Measurements from ENCODE around the gene AMOTL1.
"Not testable (repeated sequence)": the region's sequence is repeated elsewhere in the genome, so short reads cannot be mapped to it uniquely, and the experiment has no call there.

Gene AMOTL1

DNA sequence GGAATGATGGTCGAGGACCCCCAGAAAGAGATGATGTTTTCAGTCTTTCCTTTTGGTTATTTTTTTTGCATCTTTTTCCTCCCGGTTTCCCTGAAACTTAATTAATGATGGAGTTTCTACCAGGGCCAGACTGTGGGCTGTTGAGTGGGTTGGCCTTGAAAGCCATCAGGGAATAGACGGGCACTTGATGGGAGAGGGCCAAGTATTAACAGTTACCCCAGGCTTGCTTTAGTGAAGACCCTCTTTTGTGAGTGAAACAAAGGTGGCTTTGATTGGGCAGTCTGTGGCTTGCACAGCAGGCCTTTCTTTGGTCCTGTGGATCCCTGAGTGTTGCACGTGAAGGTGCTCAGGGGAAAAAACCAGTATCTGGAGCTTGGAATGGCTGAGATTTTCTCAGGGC, 56.9 kb downstream of the AMOTL1 start:
- DNase-seq (ENCODE audit: low spot score) = no peak

DNA sequence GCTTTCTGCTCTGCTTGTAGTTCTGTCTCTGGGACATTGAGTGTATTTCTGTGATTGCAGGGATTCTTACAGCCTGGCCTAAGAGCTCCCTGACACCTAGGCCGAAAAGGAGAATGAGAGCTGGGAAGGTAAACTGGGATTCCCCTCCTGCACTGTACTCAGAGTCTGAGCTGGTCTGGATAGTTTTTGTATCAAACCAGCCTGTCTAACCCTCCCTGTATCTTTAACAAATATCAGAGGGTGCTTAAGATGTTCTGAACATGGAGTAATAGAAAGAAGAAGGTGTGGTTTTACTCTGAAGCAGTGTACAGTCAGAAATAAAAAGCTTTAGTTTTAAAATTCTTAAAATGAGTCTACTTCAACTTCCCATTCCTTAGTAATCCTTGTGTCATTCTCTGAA, 57.3 kb downstream of the AMOTL1 start:
- DNase-seq (ENCODE audit: low spot score) = no peak

DNA sequence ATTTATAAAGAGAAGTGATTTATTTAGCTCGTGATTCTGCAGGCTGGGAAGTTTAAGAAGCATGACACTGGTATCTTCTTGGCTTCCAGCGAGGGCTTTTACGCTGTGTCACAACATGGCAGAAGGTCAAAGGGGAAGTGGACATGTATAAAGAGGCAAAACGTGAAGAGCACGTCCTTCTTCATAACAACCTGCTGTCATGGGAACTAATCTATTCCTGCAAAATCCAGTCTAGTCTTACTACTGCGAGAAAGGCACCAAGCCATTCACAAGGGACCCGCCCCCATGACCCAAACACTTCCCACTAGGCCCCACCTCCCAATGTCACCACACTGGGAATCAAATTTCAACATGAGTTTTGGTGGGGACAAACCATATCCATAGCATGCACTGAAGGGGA, 58.3 kb downstream of the AMOTL1 start:
- no peak for DNase-seq (ENCODE audit: low spot score)

DNA sequence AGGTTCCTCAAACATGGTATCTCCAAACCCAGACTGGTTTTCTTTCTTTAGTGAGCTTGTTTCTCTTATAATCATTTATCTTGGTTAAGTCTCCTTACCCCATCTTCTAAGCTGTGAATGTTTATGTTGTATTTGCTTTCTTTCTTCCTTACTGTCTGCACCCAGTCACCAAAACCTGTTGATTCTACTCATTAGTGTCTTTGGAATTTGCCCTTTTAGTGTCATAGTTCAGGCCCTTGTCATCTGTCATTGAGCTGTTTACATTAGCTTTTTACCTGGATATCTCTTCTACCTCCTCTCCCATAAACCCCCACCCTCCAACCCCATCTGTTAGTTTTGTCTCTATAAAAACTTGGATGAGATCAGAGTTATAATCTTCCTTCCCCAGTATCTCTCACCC, 59.9 kb downstream of the AMOTL1 start:
- DNase-seq (ENCODE audit: low spot score) = no peak

DNA sequence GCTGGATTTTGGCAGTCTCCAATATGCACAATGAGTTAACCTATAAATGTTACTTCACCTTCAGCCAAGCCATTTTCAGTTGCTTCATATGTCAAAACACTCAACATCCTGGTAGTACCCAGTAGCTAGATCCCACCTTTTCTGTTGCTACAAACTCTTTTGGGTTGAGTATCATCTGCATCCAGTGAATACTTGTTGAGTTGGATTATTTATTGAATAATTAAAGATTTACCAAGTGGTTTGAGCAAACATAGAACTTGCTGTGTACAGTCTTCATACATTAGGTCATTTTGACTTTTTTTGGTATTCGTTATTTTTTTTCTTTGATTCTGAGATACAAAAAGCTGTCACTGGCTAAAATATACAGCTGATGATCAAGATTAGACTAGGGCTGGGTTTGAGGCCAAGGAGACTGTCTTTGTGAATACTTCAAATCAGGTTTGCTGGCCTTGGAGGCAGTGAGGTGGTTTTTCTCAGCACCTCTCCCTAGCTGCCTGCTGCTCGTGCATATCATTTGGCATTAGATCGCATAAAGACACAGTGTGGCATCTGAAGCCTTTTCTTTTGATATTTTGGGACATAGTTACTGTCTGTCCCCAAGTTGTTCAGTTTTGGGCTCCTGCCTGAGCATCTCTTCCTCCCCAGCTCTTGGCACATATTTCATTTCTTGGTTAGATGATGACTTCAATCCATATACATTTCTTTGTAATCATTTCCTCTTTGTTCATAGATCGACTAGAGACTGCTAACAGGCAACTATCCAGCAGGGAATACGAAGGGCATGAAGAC, 62.8 kb downstream of the AMOTL1 start:
- no peak for DNase-seq (ENCODE audit: low spot score)

DNA sequence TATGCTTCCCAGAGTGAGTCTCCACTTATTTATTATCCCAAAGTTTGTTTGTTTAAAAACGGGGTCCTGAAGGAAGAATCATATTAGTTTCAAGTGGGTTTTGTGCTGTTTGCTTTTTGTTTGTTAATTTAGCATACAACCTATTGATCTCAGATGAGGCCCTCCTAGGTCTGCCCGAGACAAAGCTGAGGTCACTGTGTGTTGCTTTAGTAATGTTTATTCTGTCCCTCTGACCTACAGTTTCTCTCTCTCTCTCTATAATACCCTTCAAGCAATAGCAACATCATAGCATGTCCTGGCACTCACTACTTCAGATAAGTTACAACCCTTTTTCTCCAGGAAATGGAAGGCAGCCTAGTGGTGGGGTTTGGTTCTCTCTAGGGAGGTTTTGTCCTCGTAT, 63.4 kb downstream of the AMOTL1 start:
- no peak for DNase-seq (ENCODE audit: low spot score)

- no peak for DNase-seq (ENCODE audit: low spot score)
These were observed 64.6 kb downstream of the AMOTL1 start for GRCh38 chr11:94832604-94833235.

DNA sequence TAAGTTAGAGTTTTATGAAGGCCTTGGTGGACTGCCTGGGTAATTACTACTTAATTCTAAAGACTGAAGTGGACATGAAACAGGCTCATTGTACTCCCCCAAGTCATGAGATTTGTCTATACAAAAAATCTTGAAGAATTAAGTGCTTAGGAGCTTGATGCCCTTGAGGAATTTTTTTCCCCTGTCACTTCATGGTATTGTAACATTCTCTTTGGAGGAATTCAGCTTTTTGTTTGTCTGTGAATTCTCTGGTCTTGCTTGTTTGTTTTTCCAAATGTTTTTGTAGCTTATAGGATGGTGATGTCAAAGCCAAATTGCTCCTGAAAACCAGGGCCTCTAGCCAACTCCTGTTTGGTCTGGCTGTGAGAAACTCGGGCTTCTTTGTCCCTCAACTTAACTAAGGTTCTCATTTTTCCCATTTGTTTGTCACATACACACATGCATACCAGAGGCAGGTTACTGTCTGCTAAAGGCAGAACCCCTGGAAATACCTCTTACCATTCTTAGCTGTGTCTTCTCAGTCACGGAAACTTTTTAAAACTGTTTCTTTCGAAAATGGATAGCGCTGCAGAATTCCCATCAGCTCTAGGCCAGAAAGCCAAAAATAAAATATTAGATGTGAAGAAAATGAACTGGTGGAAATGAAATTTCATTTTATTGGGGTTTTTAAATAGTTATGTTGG, 66.9 kb downstream of the AMOTL1 start:
- DNase-seq (ENCODE audit: low spot score) = no peak

GRCh38 chr11:94835594-94835927, 67.4 kb downstream of the AMOTL1 start:
- DNase-seq (ENCODE audit: low spot score) = no peak

- no peak for DNase-seq (ENCODE audit: low spot score)
These were observed 69.2 kb downstream of the AMOTL1 start for GRCh38 chr11:94837317-94837716.

DNA sequence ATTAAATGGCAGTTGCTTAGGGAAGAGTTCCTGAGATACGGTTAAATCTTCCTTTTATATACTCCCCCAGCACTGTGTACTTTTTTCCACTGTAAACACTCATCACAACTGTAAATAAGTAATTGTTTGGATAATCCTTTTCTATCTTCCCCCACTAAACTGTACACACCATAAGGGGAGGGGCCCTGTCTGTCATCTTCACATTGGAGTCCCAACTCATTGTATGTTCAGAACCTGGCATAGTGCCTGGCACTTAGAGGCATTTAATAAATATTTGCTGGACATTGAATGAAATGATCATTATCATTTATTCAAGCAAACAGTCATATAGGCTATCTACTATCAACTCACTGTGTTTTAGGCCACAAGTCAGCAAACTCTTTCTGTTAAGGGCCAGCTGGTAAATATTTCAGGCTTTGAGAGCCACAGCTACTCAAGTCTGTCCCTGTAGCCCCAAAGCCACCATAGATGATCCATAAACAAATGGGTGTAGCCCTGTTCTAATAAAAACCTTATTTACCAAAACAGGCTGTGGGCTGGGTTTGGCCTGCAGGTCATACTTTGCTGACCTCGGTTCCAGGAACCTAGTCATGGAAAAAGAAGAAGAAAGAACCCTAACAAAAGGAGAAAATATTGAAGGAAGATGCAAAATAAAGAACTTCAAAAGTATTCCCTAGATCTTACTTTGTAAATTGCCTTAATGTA, 70.0 kb downstream of the AMOTL1 start:
- no peak for DNase-seq (ENCODE audit: low spot score)

- DNase-seq (ENCODE audit: low spot score) = peak; percentile 13
These were observed 72.1 kb downstream of the AMOTL1 start for GRCh38 chr11:94840209-94840608.

DNA sequence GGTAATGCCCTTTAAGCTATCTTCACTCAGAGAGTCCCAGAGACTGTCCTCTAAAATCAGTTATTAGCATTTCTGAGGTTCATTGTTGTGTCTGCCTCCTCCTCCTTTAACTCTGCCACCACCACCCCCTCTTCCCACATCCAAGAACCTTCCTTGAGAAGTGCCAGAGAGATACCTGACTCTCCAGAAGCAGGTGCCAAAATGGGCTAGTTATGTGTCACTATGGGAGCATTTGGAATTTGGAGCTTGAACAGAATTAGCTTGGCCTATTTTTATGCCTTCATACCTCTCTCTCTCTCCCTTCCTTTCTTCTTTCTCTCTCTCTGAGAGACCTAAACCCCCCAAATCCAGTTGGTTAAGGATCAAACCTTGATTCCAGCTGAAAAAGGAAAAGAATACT, 75.9 kb downstream of the AMOTL1 start:
- no peak for DNase-seq (ENCODE audit: low spot score)

DNA sequence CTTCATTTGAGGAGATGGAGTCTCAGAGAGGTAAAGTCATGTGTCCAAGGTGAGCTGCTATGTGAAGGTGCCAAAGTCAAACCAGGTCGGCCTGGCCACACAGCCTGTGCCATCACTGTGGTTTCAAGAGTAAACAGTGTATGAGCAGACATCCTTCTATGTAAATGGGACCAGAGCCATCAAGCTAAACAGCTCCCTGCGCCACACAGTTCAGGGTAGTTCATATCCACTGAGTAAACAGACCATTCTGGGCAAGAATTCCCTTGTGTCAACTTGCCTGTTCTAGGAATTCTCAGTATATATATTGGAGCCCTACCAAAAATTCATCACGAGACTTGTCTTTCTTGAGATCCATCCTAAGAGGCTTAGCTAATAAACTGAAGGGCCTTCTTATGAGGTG, 77.5 kb downstream of the AMOTL1 start:
- no peak for DNase-seq (ENCODE audit: low spot score)

- DNase-seq (ENCODE audit: low spot score) = peak; percentile 48
These were observed 81.7 kb downstream of the AMOTL1 start for GRCh38 chr11:94849839-94850238.

DNA sequence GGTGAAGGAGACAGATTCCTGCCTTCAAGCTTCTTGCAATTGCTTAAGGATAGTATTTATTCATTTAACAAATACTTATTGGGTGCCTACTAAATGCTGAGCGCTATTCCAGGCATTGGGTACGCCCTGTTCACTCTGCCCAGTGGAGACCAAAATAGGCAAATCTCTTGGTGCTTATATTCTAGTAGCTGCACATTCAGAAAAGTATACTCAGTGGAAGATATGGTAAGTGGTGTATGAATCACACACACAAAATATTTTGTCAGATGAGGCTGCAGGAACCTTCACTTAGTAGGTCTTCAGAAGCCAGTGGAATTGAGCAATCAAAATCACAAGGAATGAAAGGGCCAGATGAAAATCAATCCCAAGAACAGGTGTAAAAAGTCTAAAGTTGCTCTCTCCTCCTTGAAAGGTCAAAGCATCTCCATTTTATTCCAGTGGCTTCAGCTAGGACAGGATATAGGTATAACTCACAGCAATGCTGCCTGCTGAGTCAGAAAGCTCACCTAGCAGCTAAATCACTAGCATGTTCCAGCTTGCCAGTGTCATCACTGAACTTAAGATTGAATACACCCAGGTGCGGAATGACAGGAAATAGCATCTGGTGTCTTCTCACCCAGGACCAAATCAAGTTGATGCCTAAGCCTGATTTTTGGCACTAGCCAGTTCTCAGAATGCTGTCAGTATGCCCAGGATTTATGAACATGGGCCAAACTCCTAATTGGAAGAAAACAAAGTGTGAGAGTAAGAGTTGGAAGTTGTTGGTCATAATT, 83.9 kb downstream of the AMOTL1 start:
- no peak for DNase-seq (ENCODE audit: low spot score)

DNA sequence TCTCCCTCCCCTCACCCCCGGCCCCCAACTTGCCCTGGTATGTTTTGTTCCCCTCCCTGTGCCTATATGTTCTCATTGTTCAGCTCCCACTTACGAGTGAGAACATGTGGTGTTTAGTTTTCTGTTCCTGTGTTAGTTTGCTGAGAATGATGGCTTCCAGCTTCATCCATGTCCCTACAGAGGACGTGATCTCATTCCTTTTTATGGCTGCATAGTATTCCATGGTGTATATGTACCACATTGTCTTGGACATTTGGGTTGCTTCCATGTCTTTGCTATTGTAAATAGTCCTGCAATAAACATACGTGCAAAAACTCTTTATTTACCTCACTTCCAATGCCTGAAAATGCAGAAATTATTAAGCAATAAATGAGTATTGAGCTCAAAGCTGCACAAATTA, 85.1 kb downstream of the AMOTL1 start:
- not testable (repeated sequence) for DNase-seq (ENCODE audit: low spot score)

- DNase-seq (ENCODE audit: low spot score) = no peak
These were observed 85.7 kb downstream of the AMOTL1 start for GRCh38 chr11:94853836-94854235.

DNA sequence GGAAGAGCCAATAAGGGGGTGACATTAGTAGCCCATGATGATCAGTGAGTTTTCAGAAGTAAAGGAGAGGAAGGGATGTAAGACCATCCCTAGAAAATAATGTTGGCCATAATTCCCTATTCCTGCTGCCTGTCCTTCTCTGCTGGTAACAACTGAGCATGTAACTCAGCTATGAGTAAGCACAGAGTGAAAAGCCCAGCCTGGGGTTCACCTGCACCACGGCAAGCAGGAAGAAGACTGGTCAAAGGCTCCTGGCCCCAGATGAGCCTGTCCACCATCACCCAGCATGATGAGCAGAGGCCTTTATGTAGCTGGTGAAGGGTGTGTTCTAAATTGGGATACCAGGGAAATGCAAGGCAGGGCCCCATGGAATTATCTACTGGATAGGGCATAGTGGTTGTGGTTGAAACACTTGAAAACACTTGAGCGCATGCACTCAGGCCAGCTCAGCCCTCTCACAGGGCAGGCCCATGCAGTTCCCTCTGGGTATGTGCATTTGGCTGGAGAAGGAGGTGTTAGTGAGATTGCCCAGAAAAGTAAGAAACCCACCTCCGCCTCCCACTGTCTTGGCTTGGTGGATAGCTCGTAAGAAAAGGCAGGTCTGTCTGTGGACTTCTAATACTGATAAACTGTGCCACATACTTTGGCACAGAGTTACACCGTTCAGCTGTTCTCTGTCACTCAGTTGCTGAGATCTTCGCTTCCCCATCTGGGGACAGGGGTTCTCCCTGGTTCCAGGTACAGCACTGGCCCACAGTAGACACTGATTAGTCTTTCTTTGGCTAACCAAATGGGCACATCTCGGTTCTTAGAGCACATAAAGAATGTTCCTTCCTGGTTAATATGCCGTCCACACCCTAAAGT, 86.8 kb downstream of the AMOTL1 start:
- DNase-seq (ENCODE audit: low spot score) = no peak

- DNase-seq (ENCODE audit: low spot score) = peak; percentile 20
These were observed 87.5 kb downstream of the AMOTL1 start for GRCh38 chr11:94855666-94856065.

- no peak for DNase-seq (ENCODE audit: low spot score)
These were observed 88.3 kb downstream of the AMOTL1 start for GRCh38 chr11:94856443-94856842.

Data from GM03348 (cell line).